A549 (cell line): Measurements from ENCODE around the gene LOXHD1. TPM values are rescaled to one million over a fixed set of nuclear protein-coding genes. Genes with fewer than 3 reads are reported as not detected.

Source experiments
- ATAC-seq, 2 experiments: fragments of 200-7000 bp in 1 of 2; fragments of >200 bp in 1 of 2; cut with Nextera tagmentation in 1 of 2; cut with Tn5 transposase in 1 of 2; 3 replicates each; pipeline versions ENCODE4 v1.8.0 to v1.9.1; 2018 to 2020; ENCODE audit warnings: mild to moderate bottlenecking in 1 of 2, moderate library complexity in 1 of 2
- CTCF ChIA-PET: fragments of 300-600 bp; sonication (Branson Sonifier 250); formaldehyde crosslinking; extraction: SDS; loops from one replicate; lab custom pipeline; 2021; ENCODE audit warnings: antibody characterized with exemption, inconsistent platforms; lab: Yijun Ruan, JAX
- POLR2A ChIA-PET: fragments of 350-600 bp; formaldehyde crosslinking; extraction: SDS; loops from one replicate; lab custom pipeline; 2021; ENCODE audit warnings: antibody characterized with exemption, inconsistent platforms; lab: Yijun Ruan, JAX
- DNase-seq, 2 experiments: peaks; one replicate each; pipeline versions ENCODE4 v3.0.0 to v3.0.0-alpha.2; 2011 to 2016; ENCODE audit warnings: low read depth in 1 of 2, low spot score in 1 of 2
- FAIRE-seq: peaks from 2 replicates; lab custom pipeline; 2011; peaks lifted over from hg19 to GRCh38; lab: Jason Lieb, UNC
- H3K27ac ChIP-seq, 2 experiments: fragments of >200 bp; sonication (Bioruptor Twin); formaldehyde crosslinking; 3 replicates each; pipeline ENCODE4 v1.5.1; 2016 to 2017
- H3K4me1 ChIP-seq: fragments of >200 bp; sonication (Bioruptor Twin); formaldehyde crosslinking; 3 replicates; pipeline ENCODE4 v1.6.1; 2016
- H3K4me2 ChIP-seq: fragments of >200 bp; sonication (Bioruptor Twin); formaldehyde crosslinking; 3 replicates; pipeline ENCODE4 v1.6.1; 2016
- H3K4me3 ChIP-seq: fragments of >200 bp; sonication (Bioruptor Twin); formaldehyde crosslinking; 3 replicates; pipeline ENCODE4 v1.5.1; 2016
- H3K9me3 ChIP-seq: fragments of >200 bp; sonication (Bioruptor Twin); formaldehyde crosslinking; 3 replicates; pipeline ENCODE4 v1.6.1; 2016
- CBX8 ChIP-seq: fragments of 200-600 bp; sonication (generic); IDR thresholded peaks from 2 replicates; pipeline ENCODE4 v1.6.1; 2016
- CHD2 ChIP-seq: fragments of 150-350 bp; IDR thresholded peaks from 2 replicates; pipeline ENCODE4 v1.6.1; 2014; ENCODE audit warnings: low read length; ENCODE audit not compliant: partially characterized antibody
- CHD4 ChIP-seq: fragments of 200-600 bp; sonication (generic); IDR thresholded peaks from 2 replicates; pipeline ENCODE4 v1.6.1; 2016; ENCODE audit warnings: antibody characterized with exemption, mild to moderate bottlenecking, borderline replicate concordance
- ELK1 ChIP-seq: fragments of 150-350 bp; IDR thresholded peaks from 2 replicates; pipeline ENCODE4 v1.6.1; 2014; ENCODE audit warnings: low read depth, mild to moderate bottlenecking, low read length
- EP300 ChIP-seq, 2 experiments: fragments of >200 bp; sonication (Bioruptor Twin); formaldehyde crosslinking; IDR thresholded peaks; 2 replicates in 1 of 2; 3 replicates in 1 of 2; pipeline ENCODE4 v1.6.1; 2016 to 2017
- HES2 ChIP-seq: fragments of >200 bp; sonication (Bioruptor Twin); formaldehyde crosslinking; IDR thresholded peaks from 2 replicates; pipeline ENCODE4 v1.6.1; 2016
- HOXB13 ChIP-seq: fragments of 250-450 bp; sonication (Bioruptor Pico); IDR thresholded peaks from 2 replicates; pipeline ENCODE4 v1.5.0; 2020; ENCODE audit warnings: low read depth, mild to moderate bottlenecking, moderate library complexity
- HOXB5 ChIP-seq: fragments of 250-450 bp; sonication (Bioruptor Pico); IDR thresholded peaks from 2 replicates; pipeline ENCODE4 v1.5.0; 2020; ENCODE audit warnings: mild to moderate bottlenecking, moderate library complexity
- JUN ChIP-seq, 2 experiments: fragments of >200 bp; sonication (Bioruptor Twin); formaldehyde crosslinking; IDR thresholded peaks; 2 replicates in 1 of 2; 3 replicates in 1 of 2; pipeline ENCODE4 v1.6.1; 2016 to 2017
- KDM1A ChIP-seq: fragments of 200-600 bp; sonication (generic); IDR thresholded peaks from 2 replicates; pipeline ENCODE4 v1.6.1; 2016; ENCODE audit warnings: low read depth, mild to moderate bottlenecking
- KDM5A ChIP-seq: fragments of 200-600 bp; sonication (generic); IDR thresholded peaks from 2 replicates; pipeline ENCODE4 v1.6.1; 2016; ENCODE audit warnings: antibody characterized with exemption, mild to moderate bottlenecking
- NFE2L2 ChIP-seq: fragments of 150-350 bp; conservative IDR thresholded peaks from 2 replicates; pipeline ENCODE4 v1.6.1; 2014; ENCODE audit warnings: low read length
- NR3C1 ChIP-seq: fragments of >200 bp; sonication (Bioruptor Twin); formaldehyde crosslinking; IDR thresholded peaks from 3 replicates; pipeline ENCODE4 v1.6.1; 2017
- PHF8 ChIP-seq: fragments of 200-600 bp; sonication (generic); IDR thresholded peaks from 2 replicates; pipeline ENCODE4 v1.6.1; 2016; ENCODE audit warnings: low read depth, mild to moderate bottlenecking, antibody characterized with exemption, moderate library complexity, borderline replicate concordance
- POLR2A ChIP-seq: IDR thresholded peaks from 2 replicates; pipeline ENCODE4 v1.6.1; 2012; ENCODE audit warnings: mild to moderate bottlenecking, low read length
- POLR2AphosphoS2 ChIP-seq: conservative IDR thresholded peaks from 2 replicates; pipeline ENCODE4 v1.6.1; 2012; ENCODE audit warnings: low read length, improper control_type of control experiment, inconsistent platforms
- RAD21 ChIP-seq, 2 experiments: fragments of >200 bp in 1 of 2; sonication (Bioruptor Twin) in 1 of 2; formaldehyde crosslinking in 1 of 2; IDR thresholded peaks in 1 of 2; conservative IDR thresholded peaks in 1 of 2; 2 replicates in 1 of 2; 3 replicates in 1 of 2; pipeline ENCODE4 v1.6.1; 2012 to 2018; ENCODE audit warnings: inconsistent platforms in 1 of 2
- RARB ChIP-seq: fragments of 250-450 bp; sonication (Bioruptor Pico); IDR thresholded peaks from 2 replicates; pipeline ENCODE4 v1.8.0; 2021; ENCODE audit warnings: mild to moderate bottlenecking, moderate library complexity
- RCOR1 ChIP-seq: fragments of 150-350 bp; IDR thresholded peaks from 2 replicates; pipeline ENCODE4 v1.6.1; 2014; ENCODE audit warnings: antibody characterized with exemption, low read length, low read depth
- SMC3 ChIP-seq: fragments of >200 bp; sonication (Bioruptor Twin); formaldehyde crosslinking; IDR thresholded peaks from 3 replicates; pipeline ENCODE4 v1.6.1; 2018; ENCODE audit warnings: inconsistent platforms
- TFCP2L1 ChIP-seq: fragments of 250-450 bp; sonication (Bioruptor Pico); IDR thresholded peaks from 2 replicates; pipeline ENCODE4 v1.5.0; 2021; ENCODE audit warnings: mild to moderate bottlenecking
- ZFP36 ChIP-seq: fragments of 450-650 bp; IDR thresholded peaks from 2 replicates; pipeline ENCODE4 v1.6.1; 2014; ENCODE audit warnings: borderline replicate concordance; ENCODE audit not compliant: partially characterized antibody
- ZSCAN20 ChIP-seq: fragments of 250-450 bp; sonication (Bioruptor Pico); IDR thresholded peaks from 2 replicates; pipeline ENCODE4 v1.8.0; 2022; ENCODE audit warnings: mild to moderate bottlenecking, moderate library complexity
- WGBS: methylation state at CpG from one replicate; pipeline ENCODE4 v1.1.6; 2017; ENCODE audit errors: missing lambda C conversion rate; 5-methylcytosine and 5-hydroxymethylcytosine counted together
- polyA plus RNA-seq, 4 experiments: library from polyadenylated mRNA; depleted of rRNA in 3 of 4; stranded (reverse); fragments of >200 nt; fragmentation: RNase III in 1 of 4; extraction: RNeasy Plus Mini Kit Qiagen cat#74134 plus additional on column Dnase treatment in 1 of 4; gene quantifications; 2 replicates in 3 of 4; 3 replicates in 1 of 4; pipeline ENCODE4 v1.2.3, GENCODE V29; 2011 to 2017
- TF ChIP-seq, protein P1 (sequence below): fragments of >200 bp; sonication (Bioruptor Twin); formaldehyde crosslinking; IDR thresholded peaks from 3 replicates; pipeline ENCODE4 v1.5.1; 2016
- TF ChIP-seq, protein P2 (sequence below): fragments of 250-450 bp; sonication (Bioruptor Pico); IDR thresholded peaks from 2 replicates; pipeline ENCODE4 v1.5.0; 2021; ENCODE audit warnings: mild to moderate bottlenecking, moderate library complexity, borderline replicate concordance

LOXHD1 gene
- polyA plus RNA-seq, 2 of the 4 experiments (the other 2 are of a cell fraction), result not detected

GRCh38 chr18:46672062-46672970, 15.3 kb upstream of the LOXHD1 start:
- ATAC-seq (no peak), DNase-seq (no peak), FAIRE-seq (no peak)
- TF ChIP-seq, protein P1, sequence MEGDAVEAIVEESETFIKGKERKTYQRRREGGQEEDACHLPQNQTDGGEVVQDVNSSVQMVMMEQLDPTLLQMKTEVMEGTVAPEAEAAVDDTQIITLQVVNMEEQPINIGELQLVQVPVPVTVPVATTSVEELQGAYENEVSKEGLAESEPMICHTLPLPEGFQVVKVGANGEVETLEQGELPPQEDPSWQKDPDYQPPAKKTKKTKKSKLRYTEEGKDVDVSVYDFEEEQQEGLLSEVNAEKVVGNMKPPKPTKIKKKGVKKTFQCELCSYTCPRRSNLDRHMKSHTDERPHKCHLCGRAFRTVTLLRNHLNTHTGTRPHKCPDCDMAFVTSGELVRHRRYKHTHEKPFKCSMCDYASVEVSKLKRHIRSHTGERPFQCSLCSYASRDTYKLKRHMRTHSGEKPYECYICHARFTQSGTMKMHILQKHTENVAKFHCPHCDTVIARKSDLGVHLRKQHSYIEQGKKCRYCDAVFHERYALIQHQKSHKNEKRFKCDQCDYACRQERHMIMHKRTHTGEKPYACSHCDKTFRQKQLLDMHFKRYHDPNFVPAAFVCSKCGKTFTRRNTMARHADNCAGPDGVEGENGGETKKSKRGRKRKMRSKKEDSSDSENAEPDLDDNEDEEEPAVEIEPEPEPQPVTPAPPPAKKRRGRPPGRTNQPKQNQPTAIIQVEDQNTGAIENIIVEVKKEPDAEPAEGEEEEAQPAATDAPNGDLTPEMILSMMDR, result no peak
- no peak for TF ChIP-seq HOXB5
- no peak for TF ChIP-seq CHD2
- TF ChIP-seq EP300 (IDR thresholded peaks at IDR 0.05), result no peak
- TF ChIP-seq NFE2L2, result no peak
- TF ChIP-seq KDM5A, result no peak
- TF ChIP-seq POLR2AphosphoS2, result no peak
- no peak for TF ChIP-seq RARB (CRISPR knock-in tag)
- no peak for TF ChIP-seq ZFP36
- TF ChIP-seq, protein P2, sequence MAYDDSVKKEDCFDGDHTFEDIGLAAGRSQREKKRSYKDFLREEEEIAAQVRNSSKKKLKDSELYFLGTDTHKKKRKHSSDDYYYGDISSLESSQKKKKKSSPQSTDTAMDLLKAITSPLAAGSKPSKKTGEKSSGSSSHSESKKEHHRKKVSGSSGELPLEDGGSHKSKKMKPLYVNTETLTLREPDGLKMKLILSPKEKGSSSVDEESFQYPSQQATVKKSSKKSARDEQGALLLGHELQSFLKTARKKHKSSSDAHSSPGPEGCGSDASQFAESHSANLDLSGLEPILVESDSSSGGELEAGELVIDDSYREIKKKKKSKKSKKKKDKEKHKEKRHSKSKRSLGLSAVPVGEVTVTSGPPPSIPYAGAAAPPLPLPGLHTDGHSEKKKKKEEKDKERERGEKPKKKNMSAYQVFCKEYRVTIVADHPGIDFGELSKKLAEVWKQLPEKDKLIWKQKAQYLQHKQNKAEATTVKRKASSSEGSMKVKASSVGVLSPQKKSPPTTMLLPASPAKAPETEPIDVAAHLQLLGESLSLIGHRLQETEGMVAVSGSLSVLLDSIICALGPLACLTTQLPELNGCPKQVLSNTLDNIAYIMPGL (CRISPR knock-in tag), result no peak
- no peak for TF ChIP-seq TFCP2L1 (CRISPR knock-in tag)
- no peak for TF ChIP-seq KDM1A
- TF ChIP-seq NR3C1, result no peak
- TF ChIP-seq CBX8, result no peak
- no peak for TF ChIP-seq ELK1
- no peak for TF ChIP-seq ZSCAN20 (CRISPR knock-in tag)
- TF ChIP-seq RAD21 (conservative IDR thresholded peaks at IDR 0.05 in 1 of 2, IDR thresholded peaks at IDR 0.05 in 1 of 2), result no peak
- TF ChIP-seq PHF8, result no peak
- ChIA-PET CTCF (interaction anchor here (1.2 to 3.1 kb wide), 2 partner anchors 10 to 14 kb away, joined by 4 to 17 read pairs; no protein-coding TSS in a partner anchor), POLR2A (no interaction called here)
- Histone ChIP-seq H3K4me1 (no peaks in the 10 kb centered on the region), H3K9me3 (no peaks in the 10 kb centered on the region), H3K4me3 (no peak overlapping the region), H3K27ac (no peak overlapping the region), H3K4me2 (no peak overlapping the region)
- WGBS, result 69% methylated on average over 6 of the region's 6 CpGs

DNA sequence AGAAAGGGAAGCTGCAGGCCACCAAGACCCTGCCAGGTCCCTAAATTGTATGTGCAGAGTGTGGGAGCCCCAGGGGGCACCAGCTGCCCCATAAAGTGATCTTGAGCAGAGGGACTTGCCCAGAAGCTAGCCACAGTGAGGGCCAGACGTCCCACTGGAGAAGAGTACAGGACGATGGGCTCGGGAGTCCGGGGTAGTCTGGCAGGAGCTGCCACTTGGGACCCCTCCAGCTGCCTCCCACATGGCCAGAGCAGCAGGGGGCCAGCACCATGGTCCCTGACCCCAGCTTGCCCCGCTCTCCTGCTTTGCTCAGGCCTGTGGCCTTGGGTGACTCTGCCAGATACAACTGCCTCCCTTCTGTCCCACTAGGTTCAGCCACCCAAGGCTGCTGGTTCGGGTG, 11.7 kb upstream of the LOXHD1 start:
- Histone ChIP-seq H3K27ac (no peak overlapping the region), H3K4me2 (no peak overlapping the region), H3K4me1 (no peaks in the 10 kb centered on the region), H3K9me3 (no peaks in the 10 kb centered on the region), H3K4me3 (no peak overlapping the region)
- FAIRE-seq (no peak), ATAC-seq (no peak), DNase-seq (no peak)
- no CpG with 5 or more reads among the region's 6 CpGs for WGBS
- ChIA-PET POLR2A (no interaction called here), CTCF (interaction anchor here (1.2 kb wide), 1 partner anchor 11 kb away, joined by 7 read pairs; no protein-coding TSS in a partner anchor)
- TF ChIP-seq HES2 (no peak), HOXB5 (no peak), SMC3 (no peak), CHD4 (no peak), POLR2A (no peak), RCOR1 (no peak), JUN (IDR thresholded peaks at IDR 0.05) (no peak), ELK1 (no peak), HOXB13 (no peak), NR3C1 (no peak)
